IPS-18c (cell line): ENCODE measurements around the gene TAS2R46.
"Not testable (repeated sequence)": the region's sequence is repeated elsewhere in the genome, so short reads cannot be mapped to it uniquely, and the experiment has no call there.

Source experiments
- H3K4me3 ChIP-seq: 2 replicates; pipeline ENCODE4 v1.7.0; 2013; ENCODE audit warnings: low read depth, mild to moderate bottlenecking, low read length, moderate library complexity; ENCODE audit not compliant: insufficient read depth
- H3K9me3 ChIP-seq: one replicate; pipeline ENCODE4 v1.6.1; 2013; ENCODE audit warnings: mild to moderate bottlenecking, low read length, moderate library complexity; ENCODE audit not compliant: control insufficient read depth, insufficient read depth

TAS2R46 gene

GRCh38 chr12:11055306-11055705 is 6.8 kb downstream of the TAS2R46 start:
- no peak overlapping the region for H3K4me3 ChIP-seq
- peaks cover 3% of the 10 kb centered on the region for H3K9me3 ChIP-seq

- H3K4me3 ChIP-seq, H3K9me3 ChIP-seq: not testable (repeated sequence)
These were observed 12.1 kb downstream of the TAS2R46 start for GRCh38 chr12:11049806-11050531.

- H3K4me3 ChIP-seq, H3K9me3 ChIP-seq: not testable (repeated sequence)
These were observed 20.7 kb downstream of the TAS2R46 start for GRCh38 chr12:11041366-11041765.

- Histone ChIP-seq H3K4me3 (no peak overlapping the region), H3K9me3 (no peaks in the 10 kb centered on the region)
These were observed 21.9 kb downstream of the TAS2R46 start for GRCh38 chr12:11040162-11040561.

GRCh38 chr12:11039171-11039570 is 22.9 kb downstream of the TAS2R46 start:
- Histone ChIP-seq H3K4me3 (no peak overlapping the region), H3K9me3 (no peaks in the 10 kb centered on the region)

- H3K9me3 ChIP-seq, H3K4me3 ChIP-seq: not testable (repeated sequence)
These were observed 28.1 kb downstream of the TAS2R46 start for GRCh38 chr12:11033959-11034358.

- Histone ChIP-seq H3K4me3 (no peak within 1 kb of the TSS), H3K9me3 (no peaks in the 10 kb centered on the region)
These were observed 30.8 kb downstream of the TAS2R46 start, which contains the start of gene TAS2R31 for GRCh38 chr12:11031307-11031706. Gene TAS2R31 (minus strand): TSS chr12:11031407. CDS start chr12:11031335, 72 bp downstream.

- Histone ChIP-seq H3K9me3 (no peaks in the 10 kb centered on the region), H3K4me3 (no peak overlapping the region)
These were observed 36.0 kb downstream of the TAS2R46 start for GRCh38 chr12:11026118-11026517.

- Histone ChIP-seq H3K9me3 (no peaks in the 10 kb centered on the region), H3K4me3 (no peak overlapping the region)
These were observed 38.7 kb downstream of the TAS2R46 start for GRCh38 chr12:11023387-11023786.

GRCh38 chr12:11022520-11022919 is 39.6 kb downstream of the TAS2R46 start, which contains the start of gene TAS2R19:
Gene TAS2R19 (minus strand): TSS chr12:11022620. CDS start chr12:11022571, 49 bp downstream.
- H3K4me3 ChIP-seq, result no peak within 1 kb of the TSS
- H3K9me3 ChIP-seq, result no peaks in the 10 kb centered on the region

- no peak overlapping the region for H3K4me3 ChIP-seq
- H3K9me3 ChIP-seq, result no peaks in the 10 kb centered on the region
These were observed 45.2 kb downstream of the TAS2R46 start for GRCh38 chr12:11016937-11017336.

- Histone ChIP-seq H3K9me3 (no peaks in the 10 kb centered on the region), H3K4me3 (no peak overlapping the region)
These were observed 46.2 kb downstream of the TAS2R46 start for GRCh38 chr12:11015775-11016430.

GRCh38 chr12:11014234-11014633 is 47.9 kb downstream of the TAS2R46 start:
- H3K4me3 ChIP-seq, result no peak overlapping the region

More at GRCh38 chr12:11014234-11014633, 47.9 kb downstream of the TAS2R46 start:
- H3K9me3 ChIP-seq, result no peaks in the 10 kb centered on the region
